GM21723 (cell line): Measurements from ENCODE around the gene TENM4.

Source experiments
- ATAC-seq: cut with Tn5 transposase; IDR thresholded peaks from one replicate; pipeline ENCODE4 v1.9.1; 2021; ENCODE audit warnings: mild to moderate bottlenecking, moderate library complexity; ENCODE audit not compliant: unreplicated experiment

TENM4 gene

DNA sequence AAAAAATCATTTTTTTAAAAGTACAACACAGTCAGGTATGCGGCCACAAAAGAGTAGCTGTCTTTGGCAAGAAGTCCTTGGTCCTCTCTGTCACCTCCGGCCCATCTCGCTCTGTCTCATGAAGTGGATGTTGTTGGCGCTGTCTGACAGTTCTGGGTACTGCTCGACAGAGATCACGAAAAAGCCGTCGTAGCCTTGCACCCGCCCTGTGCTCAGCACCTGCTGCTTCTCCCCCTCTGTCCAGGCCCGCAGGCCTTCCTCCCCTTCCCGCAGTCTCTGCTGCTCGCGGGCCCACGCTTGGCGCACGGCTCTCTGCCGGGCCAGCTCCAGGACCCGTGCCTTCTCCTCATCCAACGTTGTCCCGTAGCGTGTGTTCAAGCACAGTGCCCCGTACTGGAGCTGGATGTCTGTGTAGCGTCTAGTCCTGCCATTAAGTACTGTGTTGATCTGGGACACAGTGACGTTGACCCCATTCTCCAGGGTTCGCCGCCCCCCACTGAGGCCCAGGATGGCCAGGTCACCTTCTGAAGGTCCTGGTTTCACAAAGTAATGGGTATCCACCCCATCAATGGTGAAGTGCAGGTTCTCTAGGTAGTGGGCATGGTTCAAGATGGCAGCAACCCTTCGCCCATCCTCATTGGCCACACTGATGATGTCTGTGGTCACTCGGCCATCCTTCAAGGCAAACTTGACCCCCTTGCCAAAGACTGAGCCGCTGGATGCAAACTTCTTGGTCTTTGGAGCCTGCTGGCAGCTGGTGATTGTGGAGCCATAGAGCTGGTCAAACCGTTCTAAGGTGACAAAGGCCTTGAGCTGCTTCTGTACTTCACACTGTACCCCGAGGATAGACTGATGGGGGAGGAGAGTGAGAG is 782.6 kb downstream of the TENM4 start:
- ATAC-seq, result no peak

DNA sequence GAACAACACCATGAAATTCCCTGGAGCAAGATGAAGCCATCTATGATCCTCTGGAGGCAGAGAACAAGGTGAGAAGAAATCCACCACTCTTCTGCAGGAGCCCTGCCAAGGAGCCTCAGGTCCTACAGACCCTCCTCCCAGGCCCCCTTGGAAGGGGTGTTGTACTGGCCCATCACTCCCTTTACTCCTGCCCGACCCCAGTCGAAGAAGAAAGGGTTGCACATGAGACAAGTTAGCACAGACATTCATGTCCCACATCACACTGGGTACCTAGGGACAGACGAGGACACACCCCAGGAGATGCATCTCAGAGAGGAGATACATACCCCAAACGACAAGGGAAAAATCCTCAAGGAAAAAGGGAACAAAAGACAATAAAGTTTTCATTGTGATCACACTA is 783.4 kb downstream of the TENM4 start:
- no peak for ATAC-seq

DNA sequence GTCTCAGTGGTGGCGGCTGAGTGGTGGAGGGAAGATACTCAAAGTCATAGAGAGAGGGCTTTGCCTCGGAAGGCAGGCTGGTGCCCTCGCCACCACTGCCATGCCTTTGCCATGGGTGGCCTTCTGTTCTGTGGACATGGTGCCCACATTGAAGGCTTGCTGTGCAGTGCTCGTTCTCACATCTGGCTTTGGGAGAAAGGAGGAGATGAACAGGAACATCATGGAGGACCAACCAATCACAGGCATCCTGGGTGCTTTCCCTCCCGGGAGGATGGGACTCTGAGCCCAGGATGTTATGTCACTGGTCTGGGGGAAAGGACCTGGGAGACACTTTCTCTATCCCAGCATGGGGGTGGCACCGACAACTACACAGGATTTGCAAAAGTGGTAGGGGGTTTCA is 783.8 kb downstream of the TENM4 start:
- no peak for ATAC-seq

DNA sequence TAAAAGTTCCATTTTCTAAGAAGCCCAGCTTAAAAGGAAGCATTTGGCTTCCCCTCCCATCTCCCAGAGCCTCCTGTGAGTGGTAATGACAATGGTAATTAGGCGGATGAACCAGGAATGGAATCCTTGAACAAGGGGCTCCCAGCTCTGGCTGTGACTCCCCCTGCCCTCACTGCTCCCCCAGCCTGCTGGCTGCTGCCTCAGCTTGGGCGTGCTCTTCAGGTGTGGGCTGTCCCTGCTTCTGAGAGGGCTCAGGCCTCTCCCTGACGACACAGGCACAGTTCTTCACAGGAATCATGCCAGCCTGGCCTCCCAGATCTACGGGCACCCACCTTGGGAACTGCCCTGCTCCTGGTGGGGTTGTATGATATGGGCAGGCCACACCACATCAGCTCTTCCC is 784.5 kb downstream of the TENM4 start:
- ATAC-seq, result no peak

DNA sequence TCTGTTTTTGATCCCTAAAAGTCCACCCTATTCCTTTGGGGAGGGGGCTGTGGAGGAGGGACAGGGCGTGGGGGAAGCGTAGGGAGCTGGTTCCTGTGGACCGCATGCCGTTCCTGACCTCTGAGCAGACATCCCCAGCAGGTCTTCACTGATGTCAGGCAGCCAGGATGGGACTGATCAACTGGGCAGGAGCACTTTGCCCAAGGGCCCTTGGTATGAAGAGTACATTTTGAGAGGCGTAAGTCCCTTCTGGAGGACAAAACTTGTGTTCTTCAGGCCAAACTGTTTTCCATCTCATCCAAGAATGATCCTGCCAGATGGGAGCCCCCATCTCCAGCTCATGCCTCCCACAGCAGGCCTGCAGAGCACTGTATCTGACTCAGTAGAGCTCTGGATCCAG is 785.3 kb downstream of the TENM4 start:
- no peak for ATAC-seq

DNA sequence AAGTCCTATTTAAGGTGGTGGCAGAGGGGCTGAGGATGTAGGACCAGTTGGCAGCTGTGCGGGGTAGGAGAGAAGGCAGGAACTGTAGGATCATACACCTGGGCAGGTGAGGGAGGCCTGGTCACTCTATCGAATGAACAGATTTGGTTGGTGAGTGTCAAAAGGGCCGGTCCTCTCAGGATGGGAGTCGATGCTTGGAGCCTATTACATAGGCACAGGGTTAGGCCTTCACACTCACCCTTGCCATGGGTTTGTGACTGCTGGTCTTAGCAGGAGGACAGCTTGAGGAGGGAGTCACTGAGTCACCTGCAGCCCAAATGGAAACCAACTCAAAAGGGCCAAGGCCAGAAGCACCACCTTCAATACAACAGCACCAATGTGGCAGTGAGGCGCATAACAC is 786.0 kb downstream of the TENM4 start:
- ATAC-seq, result no peak

DNA sequence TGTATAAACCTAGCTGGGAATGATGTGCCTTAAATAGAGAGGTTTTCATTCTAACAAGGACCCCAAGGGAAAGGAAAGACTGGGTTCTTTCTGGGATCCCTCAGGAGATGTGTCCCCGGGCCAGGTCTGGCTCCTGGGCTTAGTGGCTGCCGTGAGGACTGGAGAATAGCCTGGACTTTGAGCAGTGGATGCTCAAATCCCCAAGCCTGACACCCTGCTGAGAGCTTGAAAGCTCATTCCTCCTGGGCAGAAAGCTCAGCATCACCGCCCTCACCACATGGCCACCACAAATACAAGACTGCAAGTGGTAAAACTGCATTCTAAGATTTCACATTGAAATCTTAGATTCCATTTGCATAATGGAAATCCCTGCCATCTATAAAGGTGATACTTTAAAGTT is 786.8 kb downstream of the TENM4 start:
- ATAC-seq, result no peak

DNA sequence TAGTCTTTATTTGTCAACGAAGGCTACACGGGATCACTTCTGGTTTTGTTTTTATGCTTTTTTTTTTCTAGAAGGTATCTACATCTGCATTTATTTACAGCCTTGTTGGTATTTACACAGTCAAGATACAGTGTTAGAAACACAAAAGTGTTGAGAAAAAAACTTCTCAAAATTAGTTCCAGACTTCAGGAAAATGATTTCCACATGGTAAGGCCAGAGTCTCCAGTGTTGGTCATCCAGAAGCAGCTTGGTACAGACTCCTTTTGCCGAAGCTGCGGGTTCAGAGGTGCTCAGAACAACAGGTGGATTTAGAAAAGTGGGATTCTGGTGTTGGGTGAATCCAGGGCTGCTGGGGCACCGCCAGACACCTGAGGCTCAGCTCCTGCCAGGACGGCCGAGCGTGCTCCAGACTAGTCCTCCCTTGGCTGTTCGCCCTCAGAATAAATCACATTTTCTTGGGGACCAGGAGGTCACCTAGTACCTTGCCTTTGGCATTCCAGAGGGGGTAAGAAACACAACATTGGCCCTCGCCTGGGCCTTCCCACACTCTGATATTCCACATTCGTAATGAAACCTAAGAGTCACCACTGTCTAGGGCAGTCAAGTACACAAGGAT is 787.4 kb downstream of the TENM4 start:
- ATAC-seq, result no peak

DNA sequence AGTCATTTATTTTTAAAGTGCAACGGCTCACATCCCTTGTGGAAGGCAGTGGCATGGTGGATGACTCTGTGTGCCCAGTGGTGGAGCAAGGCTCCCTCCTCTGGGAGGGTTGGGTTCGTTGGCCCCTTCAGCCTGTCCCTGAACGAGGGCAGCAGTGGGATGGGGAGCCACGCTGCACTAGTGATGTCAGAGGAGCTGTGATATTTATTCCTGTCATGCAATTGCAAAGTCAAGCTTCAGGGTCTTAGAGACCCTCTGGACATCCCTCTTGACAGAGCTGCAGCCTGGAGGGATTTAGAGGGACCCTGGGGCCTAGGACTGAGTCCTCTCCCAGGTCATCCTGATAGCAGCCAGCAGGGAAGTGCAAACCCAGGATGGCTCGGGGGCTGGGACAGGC is 788.0 kb downstream of the TENM4 start:
- no peak for ATAC-seq

DNA sequence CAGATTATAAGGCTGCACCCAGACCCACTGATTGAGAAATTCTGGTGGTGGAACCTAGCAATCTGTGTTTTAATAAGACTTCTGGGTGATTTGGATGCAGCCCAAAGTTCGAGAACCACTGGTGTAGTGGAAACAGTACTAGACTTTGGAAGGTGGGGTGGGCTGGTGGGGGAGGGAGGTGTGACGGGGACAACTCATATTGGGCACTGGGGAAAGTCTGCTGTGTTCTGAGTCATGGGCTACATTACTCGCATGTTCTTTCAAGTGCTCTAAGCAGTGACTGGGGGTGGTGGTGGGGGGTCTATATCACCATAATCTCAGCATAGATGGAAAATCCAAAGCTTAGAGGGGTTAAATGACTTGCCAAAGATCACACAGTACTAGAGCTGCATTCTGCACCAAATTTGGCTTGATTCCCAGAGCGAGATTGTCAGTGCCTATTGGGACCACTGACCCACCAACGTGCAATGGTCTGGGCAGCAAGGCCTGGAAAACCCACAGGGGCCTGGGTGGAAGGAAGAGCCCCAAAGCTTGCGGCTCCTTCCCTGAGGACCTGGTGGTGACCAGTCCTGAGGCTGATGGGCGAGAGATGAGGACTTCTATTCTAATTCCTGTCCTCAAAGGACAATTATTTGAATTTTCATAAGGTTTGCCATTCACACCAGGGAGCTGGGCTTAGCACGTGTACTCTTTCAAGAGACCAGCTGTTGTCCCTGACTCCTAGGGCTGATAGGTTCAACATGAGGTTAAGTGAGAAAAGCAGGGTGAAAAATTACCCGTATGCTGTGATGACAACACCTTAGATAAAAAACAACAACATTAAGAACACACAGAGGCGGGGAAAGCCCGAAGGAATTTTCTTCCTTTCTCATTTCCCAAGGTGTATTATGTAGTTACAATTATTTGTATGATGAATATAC is 788.6 kb downstream of the TENM4 start:
- no peak for ATAC-seq

DNA sequence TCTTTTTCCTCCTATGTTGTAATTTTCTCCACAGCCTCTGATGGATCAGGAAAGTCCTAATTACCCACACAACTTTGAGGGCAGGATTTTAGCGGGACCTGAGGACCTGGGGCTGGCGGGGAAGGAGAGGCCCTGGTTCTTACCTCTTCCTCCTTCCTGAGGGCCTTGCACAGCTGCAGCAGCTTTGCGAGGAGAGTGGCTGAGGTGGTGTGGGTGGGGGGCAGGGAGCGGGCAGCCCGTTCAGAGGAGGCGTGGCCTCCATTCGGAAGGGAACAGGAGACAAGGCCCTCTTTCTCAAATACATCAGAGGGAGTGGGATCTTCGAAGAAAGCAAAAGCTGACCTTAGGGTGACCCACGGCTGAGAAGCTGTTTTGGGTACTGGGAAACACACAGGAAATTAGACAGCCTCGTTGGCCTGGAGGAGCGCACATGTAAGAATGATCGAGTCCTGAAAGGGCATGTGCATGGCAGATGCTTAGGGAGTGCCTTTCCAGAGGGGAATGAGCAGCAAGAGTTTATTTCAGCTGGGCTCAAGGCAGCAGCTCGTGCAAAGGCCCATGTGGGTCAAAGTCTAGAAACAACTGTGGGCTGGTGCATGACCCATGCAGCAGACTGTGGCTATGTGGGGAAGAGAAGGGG is 789.6 kb downstream of the TENM4 start:
- no peak for ATAC-seq

DNA sequence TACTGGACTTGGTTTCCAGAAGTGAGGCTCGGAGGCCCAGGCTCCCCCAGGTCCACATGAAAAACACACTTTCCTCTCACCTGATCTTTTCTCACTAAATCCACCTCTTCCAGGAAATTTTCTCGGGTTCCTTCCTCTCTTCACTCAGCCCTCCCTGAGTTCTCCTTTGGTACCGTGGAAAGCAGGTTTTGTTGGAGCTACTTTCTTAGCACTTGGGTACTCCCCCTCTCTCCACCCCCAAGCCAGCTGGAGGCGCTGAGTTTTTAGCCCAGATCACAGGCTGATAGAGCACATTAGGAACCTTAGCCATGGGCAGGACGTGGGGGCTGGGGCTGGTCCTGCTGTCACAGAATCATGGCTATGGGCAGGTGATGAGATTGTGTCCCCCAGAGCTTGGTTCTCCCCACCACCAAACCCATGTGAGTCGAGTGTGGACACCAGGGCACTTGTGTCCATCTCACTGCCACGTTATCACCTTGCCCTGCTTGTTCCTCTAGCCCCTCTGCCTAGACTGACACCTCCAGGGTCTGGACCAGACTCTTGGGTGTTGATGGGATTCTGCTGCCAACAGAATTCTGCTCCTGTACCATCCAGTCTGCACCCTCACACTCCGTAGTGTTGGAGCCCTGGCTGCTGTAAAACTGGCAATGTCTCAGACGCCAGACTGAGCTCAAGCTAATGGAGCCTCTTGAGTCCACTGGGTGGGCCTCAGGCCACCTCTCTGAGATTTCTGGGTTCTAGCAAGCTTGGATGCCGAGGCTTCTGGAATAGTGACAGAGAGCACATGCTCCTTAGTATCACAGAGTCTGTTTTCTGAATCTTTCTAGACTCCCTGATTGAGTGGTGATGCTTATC is 791.2 kb downstream of the TENM4 start:
- ATAC-seq, result no peak

DNA sequence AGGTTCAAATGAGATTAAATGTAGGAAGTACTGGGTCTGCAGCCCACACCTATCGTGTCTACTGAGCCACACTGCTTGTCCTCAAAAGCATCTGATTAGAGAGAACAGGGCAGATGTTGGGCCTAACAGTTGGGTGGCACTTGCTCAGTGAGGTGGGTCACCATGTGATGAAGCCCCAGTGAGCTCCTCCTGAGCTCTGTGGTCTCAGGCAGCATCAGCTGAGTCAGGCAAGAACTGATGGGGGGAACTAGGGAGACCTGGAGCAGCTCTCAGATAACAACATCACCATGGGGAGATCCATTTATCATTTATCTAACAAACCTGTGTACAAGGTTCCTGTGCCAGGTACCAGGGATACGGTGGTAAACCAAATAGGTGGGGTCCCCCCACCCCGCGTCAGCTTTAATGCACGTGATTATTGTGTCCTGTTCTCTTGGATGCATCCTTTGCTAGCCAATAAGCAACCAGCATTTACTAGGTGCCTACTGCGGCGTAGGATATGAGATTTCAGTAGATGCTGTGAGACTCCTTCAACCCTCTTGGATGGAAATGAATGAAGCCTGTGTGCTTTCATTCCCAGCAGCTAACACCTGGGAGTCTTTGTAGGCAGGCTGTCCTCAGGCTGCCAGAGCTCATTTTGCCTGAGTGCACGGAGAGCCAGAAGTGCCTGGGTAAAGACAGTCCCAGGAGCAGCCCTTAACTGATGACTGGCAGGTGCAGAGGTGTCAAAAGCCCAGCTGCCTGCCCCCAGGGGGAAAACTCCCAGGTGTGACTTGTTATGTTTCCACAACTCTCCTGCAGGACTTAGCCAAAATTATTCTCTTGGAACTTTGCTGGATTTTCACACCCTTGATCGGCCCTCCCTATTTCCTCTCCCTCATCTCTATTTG is 792.6 kb downstream of the TENM4 start:
- no peak for ATAC-seq

DNA sequence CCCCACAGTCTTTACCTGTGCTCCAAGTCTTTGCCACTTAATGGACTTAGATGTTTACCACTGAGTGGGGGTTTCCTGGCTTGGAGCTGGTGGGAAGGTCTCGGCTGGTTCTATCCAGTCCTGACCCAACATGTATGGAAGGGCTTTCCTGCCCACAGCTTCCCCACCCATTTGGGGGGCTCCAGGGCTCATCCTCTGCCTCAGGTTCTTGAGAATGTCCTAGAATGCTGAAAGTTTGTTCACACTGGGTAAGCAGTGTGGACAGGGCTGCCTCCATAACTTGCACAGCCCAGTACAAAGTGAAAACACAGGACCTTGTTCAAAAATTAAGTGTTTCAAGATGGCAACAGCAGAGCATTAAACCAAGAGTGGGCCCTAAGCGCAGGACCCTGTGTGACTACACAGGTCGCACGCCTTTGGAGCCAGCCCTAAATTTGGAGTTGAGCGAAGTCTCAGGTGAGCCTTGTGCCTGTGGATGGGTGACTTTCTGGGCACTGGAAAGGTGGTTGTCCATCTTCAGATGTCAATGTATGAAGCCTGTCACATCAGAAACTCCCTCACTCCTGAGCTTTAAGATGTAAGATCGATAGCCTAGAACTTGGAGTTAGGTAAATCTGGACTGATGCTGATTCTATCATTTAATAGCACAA is 793.4 kb downstream of the TENM4 start:
- ATAC-seq, result no peak

DNA sequence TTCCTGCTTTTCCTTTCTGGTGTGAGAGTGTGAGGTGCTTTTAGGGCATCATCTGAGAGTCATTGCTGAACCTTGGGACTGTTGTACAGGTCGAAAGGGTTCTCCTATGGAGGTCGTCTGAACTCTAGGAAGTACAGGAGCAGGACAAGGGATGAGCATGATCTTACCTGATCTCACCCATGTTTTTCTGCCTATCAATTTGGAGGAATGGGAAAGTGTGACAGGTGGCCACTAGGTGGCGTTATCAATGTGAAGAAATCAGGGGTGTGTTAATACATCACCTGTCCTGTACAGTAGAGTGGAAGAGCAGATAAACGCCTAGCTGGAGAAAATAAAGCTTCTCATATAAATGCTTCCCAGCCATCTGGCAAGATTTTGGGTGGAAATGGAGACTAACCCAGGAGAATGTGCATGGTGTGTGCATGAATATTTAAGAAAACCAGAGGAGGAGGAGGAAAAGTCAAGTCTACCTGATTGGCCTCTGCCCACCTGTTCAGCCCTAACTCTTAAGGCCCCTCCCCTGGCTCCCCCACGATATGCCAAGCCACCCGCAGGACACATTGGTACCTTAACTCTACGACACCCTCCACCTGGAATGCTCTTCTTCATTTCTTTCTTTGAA is 794.2 kb downstream of the TENM4 start:
- no peak for ATAC-seq

DNA sequence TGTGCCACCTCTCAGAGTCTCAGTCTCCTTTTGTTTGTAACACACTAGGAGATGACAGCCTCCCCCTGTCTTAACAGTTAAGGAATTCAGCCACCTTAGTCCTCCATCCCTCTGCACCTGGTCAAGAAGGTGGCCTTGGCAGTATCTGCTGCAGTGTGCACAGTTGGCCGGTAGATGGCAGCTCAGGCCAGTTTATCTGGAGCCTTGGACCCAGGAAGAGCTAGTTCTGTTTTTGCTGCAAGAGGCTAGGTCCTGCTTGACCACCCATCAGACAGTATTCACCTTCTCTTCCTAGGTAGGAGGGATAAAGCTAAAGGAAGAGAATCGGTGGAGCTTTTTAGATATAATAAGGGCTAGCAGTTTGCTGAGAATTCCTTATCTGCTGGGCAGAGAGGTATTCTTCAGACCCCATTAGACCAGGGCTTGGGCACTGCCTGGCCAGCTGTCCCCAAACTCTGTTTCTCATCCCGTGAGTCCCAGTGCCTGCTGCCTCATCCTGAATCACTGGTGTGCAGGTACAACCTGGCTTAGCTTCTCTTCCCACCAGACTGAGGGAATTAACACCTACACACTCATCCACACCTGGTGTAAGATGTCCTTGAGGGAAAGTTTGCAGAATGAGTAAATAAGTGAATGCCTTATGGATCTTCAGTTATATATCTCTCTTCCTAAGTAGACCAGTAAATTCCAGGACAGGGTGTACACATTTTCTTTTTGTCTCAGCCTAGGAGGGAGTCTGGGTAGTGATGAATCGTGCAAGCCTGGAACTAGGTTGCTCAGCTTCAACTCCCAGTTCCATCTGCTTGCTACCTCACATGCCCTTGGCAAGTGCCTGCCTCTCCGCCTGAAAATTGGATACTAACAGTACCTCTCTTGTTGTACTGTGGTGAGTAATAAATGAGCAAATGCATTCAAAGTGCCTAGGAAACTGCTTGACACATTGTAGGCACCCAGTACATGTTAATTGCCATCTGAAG is 795.3 kb downstream of the TENM4 start:
- ATAC-seq, result peak; percentile 74

DNA sequence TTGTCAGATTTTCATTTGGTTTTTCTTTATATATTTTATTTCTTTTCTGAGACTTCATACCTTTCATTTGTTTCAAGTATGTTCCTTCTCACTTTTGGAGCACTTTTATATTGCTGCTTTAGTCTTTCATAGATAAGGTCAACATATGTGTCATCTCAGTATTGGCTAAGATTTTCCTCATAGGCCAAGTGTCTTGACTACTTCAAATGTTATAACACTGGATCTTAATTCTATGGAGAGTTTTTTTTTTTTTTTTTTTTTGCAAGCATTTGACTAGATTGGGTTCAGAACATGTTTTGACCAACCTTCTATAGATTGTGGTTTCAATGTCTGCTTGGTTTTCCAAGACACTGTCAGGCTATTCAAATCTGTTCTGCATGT is 797.2 kb downstream of the TENM4 start:
- ATAC-seq, result no peak
